T-helper 2 cell treated with Interferon-gamma antibody and Interleukin-4, amounts not matched to agents 100 ng/mL and 5 ng/mL, for 36 hours (primary cell): ENCODE measurements around the gene MYD88. TPM values are rescaled to one million over a fixed set of nuclear protein-coding genes. Genes with fewer than 3 reads are reported as not detected.

Source experiments
- intact Hi-C: fragments of 100-400 bp; cut with micrococcal nuclease; formaldehyde crosslinking; loops from one replicate; pipeline ENCODE4 v1.15.1; 2023
- total RNA-seq: library from RNA; stranded (reverse); gene quantifications from 2 replicates; pipeline ENCODE4 v1.2.3, GENCODE V29; 2022

Gene MYD88
- total RNA-seq = 77.4 and 83.7 TPM in 2 replicates

DNA sequence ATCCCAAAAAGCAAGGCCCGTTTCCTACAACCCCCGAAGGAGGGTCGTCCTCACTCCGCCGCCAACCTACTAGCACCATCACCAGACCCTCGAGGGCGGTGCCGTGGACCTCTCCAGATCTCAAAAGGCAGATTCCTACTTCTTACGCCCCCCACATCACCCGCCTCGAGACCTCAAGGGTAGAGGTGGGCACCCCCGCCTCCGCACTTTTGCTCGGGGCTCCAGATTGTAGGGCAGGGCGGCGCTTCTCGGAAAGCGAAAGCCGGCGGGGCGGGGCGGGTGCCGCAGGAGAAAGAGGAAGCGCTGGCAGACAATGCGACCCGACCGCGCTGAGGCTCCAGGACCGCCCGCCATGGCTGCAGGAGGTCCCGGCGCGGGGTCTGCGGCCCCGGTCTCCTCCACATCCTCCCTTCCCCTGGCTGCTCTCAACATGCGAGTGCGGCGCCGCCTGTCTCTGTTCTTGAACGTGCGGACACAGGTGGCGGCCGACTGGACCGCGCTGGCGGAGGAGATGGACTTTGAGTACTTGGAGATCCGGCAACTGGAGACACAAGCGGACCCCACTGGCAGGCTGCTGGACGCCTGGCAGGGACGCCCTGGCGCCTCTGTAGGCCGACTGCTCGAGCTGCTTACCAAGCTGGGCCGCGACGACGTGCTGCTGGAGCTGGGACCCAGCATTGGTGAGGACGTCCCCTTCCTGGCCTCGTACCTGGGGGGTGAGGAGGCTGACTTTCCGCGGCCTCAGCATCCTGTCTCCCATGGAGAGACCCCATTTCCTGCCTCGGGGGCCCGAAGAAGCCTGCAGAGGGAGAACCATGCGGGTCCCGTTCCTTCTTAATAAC lies at the start of gene MYD88:
Gene MYD88 (plus strand): TSS at position 313 of the 842 bp plus-strand sequence. CDS start 40 bp downstream, at position 353.
- intact Hi-C loops = loop anchor here (1.0 to 10.0 kb wide), 5 partner anchors 119 to 516 kb away; partner anchors contain the start of gene XYLB

DNA sequence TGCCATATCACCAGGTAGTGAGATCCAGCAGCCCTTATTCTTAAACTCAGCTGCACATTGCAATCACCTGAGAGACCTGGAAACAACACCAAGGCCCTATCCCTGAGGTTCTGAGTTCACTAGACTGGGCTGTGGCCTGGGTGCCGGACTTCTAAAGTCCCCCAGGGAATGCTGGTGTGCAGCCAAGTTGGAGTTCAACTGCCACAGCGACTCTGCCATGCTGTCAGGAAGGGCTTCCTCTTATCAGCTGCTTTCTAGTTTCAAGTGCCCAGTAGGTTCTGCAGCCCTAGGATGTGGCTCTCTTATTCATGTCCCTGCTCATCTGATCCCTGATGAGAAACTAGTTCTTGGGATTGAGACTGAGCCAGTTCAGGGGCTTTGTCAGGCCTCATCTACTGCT lies 49.3 kb upstream of the MYD88 start:
- intact Hi-C loops = no loop called here

DNA sequence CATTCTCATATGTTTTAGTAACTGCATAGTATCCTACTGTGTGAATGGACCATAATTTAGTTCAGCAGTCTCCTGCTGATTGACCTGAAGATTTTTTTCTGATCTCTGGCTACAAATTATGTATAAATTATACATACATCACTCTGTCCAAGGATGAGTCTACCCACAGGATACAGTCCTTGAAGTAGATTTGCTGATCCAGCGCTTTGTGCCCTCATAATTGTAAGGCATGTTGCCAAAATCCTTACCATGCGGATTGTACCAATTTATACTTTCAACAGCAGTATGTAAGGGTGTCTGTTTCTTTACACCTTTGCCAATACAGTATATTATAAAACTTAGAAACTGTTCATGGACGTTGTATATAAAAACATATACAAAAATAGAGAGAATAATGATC lies 48.0 kb upstream of the MYD88 start:
- intact Hi-C loops = no loop called here

DNA sequence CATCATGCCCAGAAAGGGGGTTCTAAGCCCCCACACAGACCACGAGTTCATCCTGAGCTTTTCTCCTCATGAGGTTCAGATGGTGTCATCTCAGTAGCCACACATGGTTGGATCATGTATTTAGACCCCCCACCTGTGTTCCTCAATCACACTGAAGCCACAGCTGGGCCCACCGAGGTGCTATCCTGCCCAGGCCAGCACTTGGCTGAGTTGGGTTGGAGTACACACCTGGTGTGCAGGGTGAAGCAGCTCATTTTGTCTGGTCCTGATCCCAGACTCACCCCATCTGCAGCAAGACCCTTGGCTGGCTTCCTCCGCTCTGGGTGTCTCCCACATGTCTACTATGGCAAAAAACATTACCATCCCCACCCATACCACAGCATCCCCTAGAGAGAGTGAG lies 43.5 kb upstream of the MYD88 start:
- intact Hi-C loops = no loop called here

DNA sequence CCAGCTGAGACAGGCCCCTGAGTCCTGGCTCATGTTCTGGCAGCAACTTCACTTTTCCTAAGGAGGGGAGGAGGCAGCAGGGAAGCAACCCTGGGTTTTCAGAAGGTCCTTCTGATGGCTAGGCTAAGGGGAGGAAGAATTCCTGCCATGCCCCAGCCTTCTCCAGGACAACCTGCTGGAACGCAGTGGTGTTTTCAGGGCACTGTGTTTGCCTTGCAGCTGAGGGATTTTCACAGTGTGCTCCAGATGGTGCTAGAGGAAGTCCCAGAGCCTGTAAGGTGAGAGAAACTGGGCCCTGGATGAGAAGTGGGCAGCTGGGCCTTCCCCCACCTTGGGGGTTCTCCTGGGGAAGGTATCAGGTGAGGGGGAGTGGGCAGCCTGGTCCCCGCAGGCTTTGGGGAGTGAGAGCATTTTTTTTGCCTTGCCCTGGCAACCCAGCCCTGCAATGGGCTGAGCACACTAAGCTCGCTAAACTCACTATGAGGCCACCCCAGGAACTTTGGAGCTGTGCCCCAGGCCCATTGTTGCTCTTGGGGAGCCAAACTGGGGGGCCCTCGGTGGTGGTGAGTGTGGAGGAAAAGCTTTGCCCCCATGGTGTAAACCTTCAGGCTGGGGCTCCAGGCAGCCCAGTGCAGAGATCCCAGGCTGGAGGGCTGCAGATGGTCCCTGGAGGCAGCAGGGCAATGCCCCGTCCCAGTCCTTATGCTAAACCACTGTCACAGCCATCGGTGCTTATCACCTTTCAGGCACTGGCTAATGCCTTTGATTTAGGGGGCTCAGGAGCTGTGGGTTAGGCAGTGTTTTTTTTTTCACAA lies 42.6 kb upstream of the MYD88 start:
- intact Hi-C loops = no loop called here

DNA sequence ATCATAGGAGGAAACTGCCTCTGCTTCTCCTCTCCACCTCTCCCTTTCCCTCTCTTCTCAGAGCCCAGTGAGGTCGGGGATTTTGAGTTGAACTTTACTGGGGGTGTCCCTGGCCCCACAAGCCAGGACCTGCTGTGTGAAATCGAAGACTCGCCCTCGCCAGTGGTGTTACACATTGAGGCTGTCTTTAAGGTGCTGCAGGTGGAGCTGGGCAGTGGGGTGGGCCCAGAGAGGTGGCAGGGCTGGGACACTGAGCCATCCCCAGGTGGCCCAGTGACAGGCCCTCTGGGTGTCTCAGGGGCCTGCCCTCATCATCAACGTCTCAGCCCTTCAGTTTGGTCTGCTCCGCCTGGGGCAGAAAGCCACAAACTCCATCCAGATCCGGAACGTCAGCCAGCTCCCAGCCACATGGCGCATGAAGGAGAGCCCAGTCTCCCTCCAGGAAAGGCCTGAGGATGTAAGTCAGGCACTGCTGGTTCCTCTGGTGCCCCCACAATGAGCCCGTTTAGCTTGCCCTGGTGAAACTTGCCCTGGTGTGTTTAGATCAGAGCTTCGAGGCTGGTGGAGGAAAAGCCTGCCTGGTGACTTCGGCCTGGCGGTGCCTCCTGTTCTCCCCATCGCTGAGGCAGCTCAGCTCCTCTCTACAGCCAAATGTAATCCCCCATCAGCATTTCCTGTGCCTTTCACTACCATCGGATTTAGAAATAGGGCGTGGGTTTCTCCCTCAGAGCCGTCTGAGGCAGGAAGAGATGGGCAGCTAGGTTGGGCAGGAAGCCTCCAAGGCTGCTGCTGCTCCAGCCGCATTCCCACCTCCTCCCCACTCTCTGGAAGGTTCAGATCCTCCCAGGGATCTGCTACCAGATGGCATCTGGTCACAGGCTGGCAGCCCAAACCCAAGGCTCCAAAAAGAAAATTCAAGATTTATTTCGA lies 40.8 kb upstream of the MYD88 start:
- intact Hi-C loops = no loop called here

DNA sequence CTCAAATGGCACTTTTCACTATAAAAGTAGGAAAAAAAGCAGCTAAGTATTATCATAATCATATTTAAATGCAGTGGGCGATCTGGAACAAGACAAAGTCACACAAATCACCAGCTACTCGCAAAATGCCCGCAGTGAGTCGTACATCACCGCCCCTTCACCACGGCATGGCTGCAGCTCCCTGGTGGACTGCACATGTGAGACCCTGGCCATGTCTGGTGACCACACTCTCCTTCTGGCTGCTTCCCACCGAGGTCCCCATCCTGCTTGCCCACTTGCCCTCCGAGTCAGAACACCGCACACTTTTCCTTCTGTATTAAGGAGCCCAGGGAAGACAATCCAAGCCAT lies 40.1 kb upstream of the MYD88 start:
- intact Hi-C loops = no loop called here

DNA sequence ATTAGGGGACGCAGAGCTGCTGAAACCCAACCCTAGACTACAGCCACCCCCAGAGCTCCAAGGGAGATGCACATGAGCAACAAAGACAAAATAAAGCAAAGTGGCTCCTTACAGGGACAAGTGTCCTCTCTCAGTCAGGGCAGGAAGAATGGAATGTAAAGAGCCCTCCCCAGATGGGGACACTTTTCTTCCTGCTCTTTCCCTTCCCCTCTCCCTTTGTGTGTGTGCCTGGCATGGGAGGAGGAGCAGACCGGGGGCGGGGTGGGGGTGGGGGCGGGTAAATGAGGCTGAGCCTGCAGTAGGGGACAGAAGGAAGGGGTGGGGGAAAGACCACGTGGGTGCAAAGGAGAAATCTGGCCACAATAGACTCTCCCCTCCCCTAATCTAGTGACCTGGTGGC lies 38.9 kb upstream of the MYD88 start:
- intact Hi-C loops = no loop called here

DNA sequence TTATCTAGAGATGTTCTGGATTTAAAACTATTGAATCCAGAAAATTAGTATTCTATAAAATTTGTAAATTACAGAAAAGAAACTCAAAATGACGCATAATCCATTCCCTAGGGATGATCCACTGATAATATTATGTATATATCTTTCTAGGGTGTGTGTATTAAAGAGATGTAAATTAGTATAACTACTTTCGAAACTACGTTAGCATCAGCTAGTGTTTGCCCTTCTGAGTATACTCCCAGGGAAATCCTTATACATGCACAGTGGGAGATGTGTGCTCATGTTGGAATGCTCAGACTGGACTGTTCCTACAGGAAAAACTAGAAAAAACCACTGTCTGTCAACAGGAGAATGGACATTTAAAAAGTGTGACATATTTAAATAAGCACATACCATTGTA lies 38.0 kb upstream of the MYD88 start:
- intact Hi-C loops = no loop called here

DNA sequence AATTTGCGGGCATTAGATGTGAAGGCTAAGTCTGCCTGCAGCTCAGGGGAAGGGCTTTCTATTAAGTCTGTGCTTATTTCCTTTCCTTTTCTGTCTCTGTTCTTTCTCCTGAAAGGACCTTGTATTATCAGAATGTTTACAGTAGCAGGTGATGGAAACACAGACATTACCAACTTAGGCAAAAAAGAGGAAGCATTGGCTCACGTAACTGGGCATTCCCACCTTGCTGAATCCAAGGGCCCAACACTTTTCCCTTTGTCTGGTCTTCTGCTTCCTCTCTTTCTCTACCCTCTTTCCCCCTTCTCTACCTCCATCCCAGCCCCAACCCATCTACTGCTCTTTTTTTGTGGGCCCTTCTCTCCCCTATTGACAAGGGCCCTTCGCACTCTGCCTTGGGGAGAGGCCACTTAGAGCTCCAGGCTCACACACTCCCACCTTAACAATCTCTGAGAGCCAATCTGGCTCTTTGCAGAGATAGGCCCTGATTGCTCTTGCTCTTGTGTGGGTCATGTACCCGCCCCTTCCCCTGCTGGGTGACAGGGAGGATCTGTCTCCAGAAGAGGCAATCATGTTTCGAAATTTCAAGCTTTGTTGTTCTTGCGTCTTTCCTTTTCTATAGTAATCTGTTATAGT lies 36.5 kb upstream of the MYD88 start:
- intact Hi-C loops = no loop called here

DNA sequence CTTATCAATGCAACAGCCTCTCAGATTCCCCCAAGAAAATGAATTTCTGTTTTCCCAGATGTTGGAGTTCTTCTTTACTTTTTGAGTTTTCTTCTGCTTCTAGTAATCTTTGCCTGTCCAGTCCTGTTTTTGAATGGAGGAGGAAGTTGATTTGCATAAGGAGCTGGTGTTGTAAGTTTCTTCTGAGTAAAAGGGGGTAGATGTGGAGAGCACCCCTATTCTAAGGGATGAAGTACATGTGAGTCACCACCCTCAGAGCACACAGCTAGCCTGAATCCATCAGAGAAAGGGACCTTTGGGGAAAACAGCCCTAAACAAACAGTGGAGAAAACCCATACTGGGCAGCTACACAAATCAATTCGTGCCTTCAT lies 36.0 kb upstream of the MYD88 start:
- intact Hi-C loops = no loop called here

DNA sequence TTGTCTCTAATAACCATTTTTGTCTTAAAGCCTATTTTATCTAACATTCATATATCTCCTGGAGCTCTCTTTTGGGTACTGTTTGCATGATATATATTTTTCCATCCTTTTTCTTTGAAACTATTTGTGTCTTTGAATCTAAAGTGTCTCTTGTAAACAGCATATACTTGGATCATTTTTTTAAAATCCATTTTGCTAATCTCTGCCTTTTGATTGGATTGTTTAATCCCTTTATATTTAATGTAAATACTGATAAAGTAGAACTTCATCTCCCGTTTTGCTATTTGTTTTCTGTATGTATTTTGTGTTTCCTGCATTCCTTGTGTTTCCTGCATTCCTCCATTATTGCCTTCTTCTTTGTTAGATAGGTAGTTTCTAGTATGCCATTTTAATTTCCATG lies 32.9 kb upstream of the MYD88 start:
- intact Hi-C loops = no loop called here

DNA sequence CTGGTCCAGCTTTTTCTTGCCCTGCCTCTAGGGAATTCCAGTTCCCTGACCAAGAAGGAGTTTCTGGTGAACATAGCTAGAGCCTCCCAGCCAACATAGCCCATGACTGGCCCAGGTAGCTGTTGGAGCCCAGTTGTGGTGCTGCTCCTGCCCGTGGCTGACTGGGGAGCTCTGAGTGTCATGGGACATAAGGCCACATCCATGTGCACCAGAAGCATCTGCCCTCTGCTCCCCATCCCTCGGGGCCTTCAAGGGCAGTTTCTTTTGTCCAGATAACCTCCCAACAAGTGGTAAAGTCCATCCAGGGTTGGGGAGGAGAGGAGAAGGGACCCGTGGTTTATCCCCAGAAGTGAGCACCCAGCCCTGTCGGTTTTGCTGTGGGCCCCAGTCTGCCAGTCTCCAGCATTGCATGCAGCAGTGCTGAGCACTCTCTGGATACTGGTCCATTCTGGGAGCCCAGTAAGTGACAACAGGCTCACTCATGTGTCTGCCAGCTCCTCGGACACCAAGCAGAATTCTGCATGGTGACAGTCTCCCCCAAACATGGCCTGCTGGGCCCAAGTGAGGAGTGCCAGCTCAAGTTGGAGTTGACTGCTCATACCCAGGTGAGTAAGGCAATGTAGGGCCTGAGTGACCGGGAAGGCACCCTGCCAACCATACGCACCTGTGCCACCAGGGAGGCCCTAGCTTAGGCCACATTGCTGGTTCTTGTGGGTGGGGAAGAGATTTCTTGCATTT lies 30.4 kb upstream of the MYD88 start:
- intact Hi-C loops = no loop called here

DNA sequence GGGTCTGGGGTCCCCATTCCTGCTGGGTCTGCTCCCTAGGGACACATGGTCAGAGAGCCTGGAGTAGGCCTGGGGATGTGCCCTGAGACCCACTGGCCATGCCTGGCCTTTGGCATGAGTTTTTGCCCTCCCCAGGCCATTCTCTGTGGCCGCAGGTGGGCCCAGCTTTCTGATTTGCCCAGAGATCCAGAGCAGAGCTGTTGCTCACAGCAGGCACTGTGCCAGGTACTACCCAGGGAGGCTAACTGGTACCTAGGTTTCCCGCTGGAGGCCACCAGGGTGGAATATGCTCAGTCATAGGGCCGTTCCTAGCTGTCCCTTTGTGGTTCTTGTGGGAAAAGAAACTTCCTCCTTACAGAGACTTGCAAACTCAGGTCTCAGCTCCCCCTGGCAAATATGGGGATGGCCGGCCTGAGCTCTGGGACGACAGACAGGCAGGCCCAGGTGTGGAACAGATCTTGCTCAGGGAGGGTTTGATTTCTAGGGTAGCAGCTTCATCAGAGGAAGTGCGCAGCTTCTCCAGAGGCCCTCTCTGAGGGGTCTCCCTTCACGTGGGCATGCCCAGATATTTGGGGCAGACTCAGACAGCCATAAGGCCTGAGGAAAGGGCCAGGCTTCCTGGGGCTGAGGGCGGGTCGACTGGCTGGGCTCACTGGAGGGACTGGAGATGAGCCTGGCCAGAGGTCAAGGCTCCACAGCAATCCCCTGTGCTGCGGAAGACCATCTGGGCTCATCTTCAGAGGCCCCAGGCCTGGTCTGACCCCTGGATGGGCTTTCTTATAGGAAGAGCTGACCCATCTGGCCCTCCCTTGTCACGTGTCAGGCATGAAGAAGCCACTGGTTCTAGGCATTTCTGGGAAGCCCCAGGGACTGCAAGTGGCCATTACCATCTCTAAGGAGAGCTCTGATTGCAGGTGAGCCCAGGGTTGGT lies 29.5 kb upstream of the MYD88 start:
- intact Hi-C loops = no loop called here

DNA sequence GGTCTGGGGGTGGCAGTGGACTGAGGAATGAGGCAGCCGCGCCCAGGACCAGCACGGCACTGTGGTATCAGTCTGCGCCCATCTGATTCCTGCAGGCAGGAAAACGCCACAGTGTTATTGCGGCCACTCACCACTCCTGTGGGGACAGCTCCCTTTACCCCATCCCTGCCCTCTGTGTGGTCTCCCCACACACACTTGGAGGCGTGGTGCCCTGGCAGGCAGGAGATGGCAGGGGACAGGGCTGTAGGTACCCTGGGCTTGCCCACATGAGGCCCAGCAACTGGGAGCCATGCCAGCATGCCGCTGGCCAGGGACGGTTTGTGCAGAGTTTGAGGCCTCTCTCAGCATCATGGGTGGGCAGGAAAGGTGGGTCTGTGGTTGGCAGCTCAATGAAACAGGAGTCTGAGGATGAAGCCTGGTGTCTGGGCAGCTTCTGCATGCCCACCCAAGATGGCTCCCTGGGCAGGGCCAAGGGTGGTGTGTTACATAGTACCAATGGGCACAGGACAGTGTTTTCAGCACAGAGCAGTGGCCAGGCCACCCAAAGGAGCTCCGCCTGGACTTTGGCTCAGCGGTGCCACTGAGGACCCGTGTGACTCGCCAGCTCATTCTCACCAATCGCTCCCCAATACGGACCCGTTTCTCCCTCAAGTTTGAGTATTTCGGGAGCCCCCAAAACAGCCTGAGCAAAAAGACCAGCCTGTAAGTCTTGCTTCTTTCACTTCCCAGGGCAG lies 28.7 kb upstream of the MYD88 start:
- intact Hi-C loops = no loop called here

DNA sequence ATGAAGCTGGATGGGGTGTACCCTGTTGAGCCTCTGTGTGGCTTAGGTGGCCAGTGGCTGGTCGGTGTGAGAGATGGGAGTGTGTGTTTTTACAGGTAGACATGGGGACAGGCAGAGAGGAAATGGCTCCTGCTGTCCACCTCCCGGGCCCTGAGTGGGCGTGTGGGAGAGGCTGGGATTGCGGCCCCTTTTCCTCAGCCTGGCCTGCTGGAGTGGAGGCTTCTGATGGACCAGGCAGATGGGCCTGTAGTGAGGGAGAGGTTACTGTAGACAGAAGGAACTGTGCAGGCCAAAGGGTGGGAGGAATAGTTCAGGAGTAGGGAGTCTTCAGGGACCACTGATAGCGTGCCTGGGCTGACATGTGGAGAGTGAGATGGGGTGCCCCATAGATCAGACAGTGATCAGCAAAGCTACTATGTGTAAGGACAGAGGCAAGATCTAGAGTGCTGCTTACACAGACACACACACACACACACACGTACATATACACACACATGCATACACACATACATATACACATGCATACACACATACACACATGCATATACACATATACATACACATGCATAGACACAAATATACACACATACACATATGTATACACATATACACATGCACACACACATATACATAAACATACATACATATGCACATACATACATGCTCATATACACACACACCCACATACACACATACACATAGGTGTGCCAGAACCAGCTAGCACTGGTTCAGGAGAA lies 28.0 kb upstream of the MYD88 start:
- intact Hi-C loops = no loop called here

DNA sequence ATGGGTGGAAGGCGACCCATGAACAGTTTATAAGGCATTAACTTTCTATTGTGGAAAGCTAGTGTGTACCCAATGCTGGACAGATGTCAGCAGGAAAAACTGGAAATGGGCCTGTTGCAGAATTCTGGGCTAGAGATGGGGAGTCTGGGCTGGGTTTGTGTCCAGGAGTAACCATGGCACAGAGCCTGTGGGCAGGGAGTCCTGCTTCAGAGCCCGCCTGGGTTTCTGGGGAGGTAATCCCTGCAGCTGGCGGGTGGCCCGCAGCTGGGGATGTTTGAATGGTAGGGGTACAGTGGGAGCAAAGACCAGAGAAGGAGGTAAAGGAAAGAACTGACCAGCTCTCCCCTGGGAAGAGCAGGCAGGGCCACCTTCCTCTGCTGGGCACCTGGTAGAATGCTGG lies 27.3 kb upstream of the MYD88 start:
- intact Hi-C loops = no loop called here
